22Rv1 (cell line): Measurements from ENCODE around the gene EHBP1.

ENCODE experiments used
- ZFX ChIP-seq: fragments of 450-650 bp; IDR thresholded peaks from 2 replicates; pipeline ENCODE4 v1.6.1; 2017; ENCODE audit warnings: antibody characterized with exemption, borderline replicate concordance
- TF ChIP-seq, protein P1 (sequence below): fragments of 450-650 bp; IDR thresholded peaks from 2 replicates; pipeline ENCODE4 v1.5.1; 2017; ENCODE audit warnings: mild to moderate bottlenecking

DNA sequence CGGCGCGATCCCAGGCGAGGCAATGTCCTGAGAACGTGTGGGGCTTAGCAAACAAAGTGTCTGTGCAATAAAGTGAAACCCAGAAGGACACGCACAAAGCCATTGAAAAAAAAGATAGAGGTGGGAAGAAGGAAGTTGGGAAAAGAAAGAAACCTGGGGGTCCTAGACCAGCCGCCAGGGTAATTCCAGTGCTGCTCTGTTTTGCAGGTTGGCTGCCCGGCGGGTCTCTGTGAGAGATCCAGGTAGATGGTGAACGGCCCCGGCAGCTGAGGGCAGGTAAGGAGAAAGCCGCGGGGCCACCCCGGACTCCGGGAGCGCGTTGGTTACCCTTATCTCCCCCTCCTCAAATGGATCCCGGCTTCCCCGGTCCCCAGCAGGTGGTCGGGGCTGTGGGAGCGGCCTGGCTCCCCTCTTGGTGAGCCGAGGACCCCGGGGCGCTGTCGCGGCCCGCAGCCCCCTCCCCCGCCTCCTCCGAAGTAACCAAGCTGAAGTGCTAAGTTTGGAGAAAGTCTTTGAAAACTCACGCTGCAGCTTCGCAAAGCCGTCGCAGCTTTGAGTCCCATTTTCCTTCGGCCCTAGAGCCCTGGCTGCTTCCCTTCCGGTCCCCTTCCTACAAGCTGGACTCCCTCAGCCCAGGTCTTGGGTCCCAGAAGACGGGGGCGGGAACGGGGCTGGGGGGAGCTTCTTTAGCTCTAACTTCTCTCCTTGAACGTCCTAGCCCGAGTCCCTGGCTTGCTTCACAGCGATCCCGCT is 345.7 kb downstream of the EHBP1 start:
- TF ChIP-seq, protein P1, sequence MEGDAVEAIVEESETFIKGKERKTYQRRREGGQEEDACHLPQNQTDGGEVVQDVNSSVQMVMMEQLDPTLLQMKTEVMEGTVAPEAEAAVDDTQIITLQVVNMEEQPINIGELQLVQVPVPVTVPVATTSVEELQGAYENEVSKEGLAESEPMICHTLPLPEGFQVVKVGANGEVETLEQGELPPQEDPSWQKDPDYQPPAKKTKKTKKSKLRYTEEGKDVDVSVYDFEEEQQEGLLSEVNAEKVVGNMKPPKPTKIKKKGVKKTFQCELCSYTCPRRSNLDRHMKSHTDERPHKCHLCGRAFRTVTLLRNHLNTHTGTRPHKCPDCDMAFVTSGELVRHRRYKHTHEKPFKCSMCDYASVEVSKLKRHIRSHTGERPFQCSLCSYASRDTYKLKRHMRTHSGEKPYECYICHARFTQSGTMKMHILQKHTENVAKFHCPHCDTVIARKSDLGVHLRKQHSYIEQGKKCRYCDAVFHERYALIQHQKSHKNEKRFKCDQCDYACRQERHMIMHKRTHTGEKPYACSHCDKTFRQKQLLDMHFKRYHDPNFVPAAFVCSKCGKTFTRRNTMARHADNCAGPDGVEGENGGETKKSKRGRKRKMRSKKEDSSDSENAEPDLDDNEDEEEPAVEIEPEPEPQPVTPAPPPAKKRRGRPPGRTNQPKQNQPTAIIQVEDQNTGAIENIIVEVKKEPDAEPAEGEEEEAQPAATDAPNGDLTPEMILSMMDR = no peak
- no peak for TF ChIP-seq ZFX
